Endothelial cell of umbilical vein (primary cell): ENCODE data around the gene TMIGD3. TPM values are rescaled to one million over a fixed set of nuclear protein-coding genes. Genes with fewer than 3 reads are reported as not detected.

ENCODE experiments used
- BruUV-seq: library from RNA; stranded (reverse); fragments of 400-500 nt; replicated peaks from 2 replicates; lab custom pipeline; 2021; lab: Mats Ljungman, UMichigan
- CTCF ChIA-PET: fragments of 300-600, 350-600 bp; sonication (Branson Sonifier 250); formaldehyde crosslinking; loops from one replicate; lab custom pipeline; 2021; ENCODE audit warnings: antibody characterized with exemption, inconsistent platforms; lab: Charles Lee
- POLR2A ChIA-PET: fragments of 300-600, 350-600 bp; sonication (Branson Sonifier 250); formaldehyde crosslinking; loops from one replicate; lab custom pipeline; 2021; ENCODE audit warnings: antibody characterized with exemption, inconsistent platforms; lab: Charles Lee
- DNase-seq: peaks from one replicate; pipeline ENCODE4 v3.0.0-alpha.2; 2011; ENCODE audit warnings: low read depth, low spot score
- FAIRE-seq: peaks from 2 replicates; lab custom pipeline; 2011; peaks lifted over from hg19 to GRCh38; lab: Jason Lieb, UNC
- H2AFZ ChIP-seq: 2 replicates; pipeline ENCODE4 v1.6.0; 2012; ENCODE audit warnings: low read depth, low read length, control low read depth, inconsistent platforms
- H3K27ac ChIP-seq: 2 replicates; pipeline ENCODE4 v1.5.1; 2011; ENCODE audit warnings: low read depth, mild to moderate bottlenecking, control low read depth, low read length, moderate library complexity; ENCODE audit not compliant: insufficient read depth
- H3K27me3 ChIP-seq, 2 experiments: 2 replicates each; pipeline versions ENCODE4 v1.6.0 to v1.6.1; 2011; ENCODE audit warnings: low read length in 2 of 2, mixed read lengths in 1 of 2; ENCODE audit not compliant: control insufficient read depth in 2 of 2, insufficient read depth in 2 of 2
- H3K36me3 ChIP-seq, 2 experiments: 2 replicates in 1 of 2; 3 replicates in 1 of 2; pipeline ENCODE4 v1.5.1; 2011; ENCODE audit warnings: low read length in 2 of 2, mild to moderate bottlenecking in 1 of 2, moderate library complexity in 1 of 2; ENCODE audit not compliant: control insufficient read depth in 2 of 2, insufficient read depth in 2 of 2; ENCODE audit errors: extremely low read depth in 1 of 2
- H3K4me1 ChIP-seq: 3 replicates; pipeline ENCODE4 v1.5.1; 2011; ENCODE audit warnings: mild to moderate bottlenecking, low read length; ENCODE audit not compliant: control insufficient read depth, insufficient read depth; ENCODE audit errors: extremely low read depth
- H3K4me2 ChIP-seq: 2 replicates; pipeline ENCODE4 v1.6.1; 2011; ENCODE audit warnings: low read length, control low read depth, mixed read lengths; ENCODE audit not compliant: insufficient read depth
- H3K4me3 ChIP-seq, 3 experiments: fragments of 200-600 bp in 1 of 3; sonication (generic), shearing (Covaris generic) in 1 of 3; replicated peaks in 1 of 3; 2 replicates each; pipeline ENCODE4 v1.5.1; 2011 to 2016; ENCODE audit warnings: control low read depth in 3 of 3, low read length in 3 of 3, mild to moderate bottlenecking in 2 of 3, inconsistent platforms in 1 of 3, low read depth in 1 of 3, moderate library complexity in 1 of 3; ENCODE audit not compliant: insufficient read depth in 1 of 3
- H3K79me2 ChIP-seq: 2 replicates; pipeline ENCODE4 v1.6.0; 2012; ENCODE audit warnings: low read length, inconsistent platforms; ENCODE audit not compliant: control insufficient read depth, insufficient read depth
- H3K9ac ChIP-seq: replicated peaks from 2 replicates; pipeline ENCODE3; 2011; ENCODE audit warnings: low read length, control low read depth; ENCODE audit not compliant: insufficient read depth; ENCODE audit errors: extremely low read depth
- H3K9me1 ChIP-seq: replicated peaks from 3 replicates; pipeline ENCODE4 v1.6.0; 2011; ENCODE audit warnings: mild to moderate bottlenecking, low read length; ENCODE audit not compliant: control insufficient read depth, insufficient read depth; ENCODE audit errors: extremely low read depth
- H3K9me3 ChIP-seq: replicated peaks from 2 replicates; pipeline ENCODE4 v1.5.1; 2012; ENCODE audit warnings: low read length, inconsistent platforms; ENCODE audit not compliant: control insufficient read depth, insufficient read depth
- H4K20me1 ChIP-seq: replicated peaks from 2 replicates; pipeline ENCODE3; 2011; ENCODE audit warnings: mild to moderate bottlenecking, low read length; ENCODE audit not compliant: control insufficient read depth, insufficient read depth; ENCODE audit errors: extremely low read depth
- EZH2 ChIP-seq: IDR thresholded peaks from 2 replicates; pipeline ENCODE4 v1.6.1; 2012; ENCODE audit warnings: borderline replicate concordance, low read depth, mild to moderate bottlenecking, moderate library complexity, low read length, inconsistent platforms; ENCODE audit not compliant: severe bottlenecking
- FOS ChIP-seq: IDR thresholded peaks from 2 replicates; pipeline ENCODE4 v1.6.1; 2011; ENCODE audit warnings: mild to moderate bottlenecking, low read length, moderate library complexity, borderline replicate concordance; ENCODE audit not compliant: insufficient read depth
- GATA2 ChIP-seq: IDR thresholded peaks from 2 replicates; pipeline ENCODE4 v1.7.0; 2011; ENCODE audit warnings: low read depth, mild to moderate bottlenecking, moderate library complexity, mixed read lengths, low read length; ENCODE audit not compliant: insufficient read length, insufficient read depth
- JUN ChIP-seq: IDR thresholded peaks from 2 replicates; pipeline ENCODE4 v1.6.1; 2011; ENCODE audit warnings: borderline replicate concordance, low read depth; ENCODE audit not compliant: insufficient read length, insufficient read depth
- MYC ChIP-seq: IDR thresholded peaks from one replicate; pipeline ENCODE4 v1.6.1; 2011; ENCODE audit warnings: mild to moderate bottlenecking, low read depth, low read length
- POLR2A ChIP-seq: IDR thresholded peaks from 2 replicates; pipeline ENCODE4 v1.6.1; 2012; ENCODE audit warnings: low read depth, mild to moderate bottlenecking, control low read depth, low read length
- POLR2AphosphoS5 ChIP-seq: IDR thresholded peaks from 2 replicates; pipeline ENCODE4 v1.6.1; 2012; ENCODE audit warnings: low read depth, mild to moderate bottlenecking, control low read depth, low read length, moderate library complexity; ENCODE audit not compliant: insufficient read depth
- dilution Hi-C: fragments of 300-500 bp; cut with MboI; formaldehyde crosslinking; loops from one replicate; pipeline ENCODE4 v1.15.0; 2019; ENCODE audit warnings: low sequenced_read_pairs; ENCODE audit not compliant: extremely low pct_ligation_motif_present
- intact Hi-C: fragments of 100-400 bp; cut with micrococcal nuclease; formaldehyde crosslinking; loops from one replicate; pipeline ENCODE4 v1.10.0; 2022
- polyA plus RNA-seq, 4 experiments: library from polyadenylated mRNA; depleted of rRNA in 3 of 4; stranded (reverse) in 3 of 4; unstranded in 1 of 4; fragments of >200 nt; gene quantifications; 2 replicates each; pipeline versions ENCODE4 v1.2.1 to v1.2.3, GENCODE V29; 2011 to 2012; ENCODE audit warnings: missing spikeins in 1 of 4
- total RNA-seq: library from RNA; stranded (reverse); gene quantifications from 2 replicates; pipeline ENCODE4 v1.2.3, GENCODE V29; 2021
- TF ChIP-seq, protein P1 (sequence below), 2 donors: IDR thresholded peaks; 1 replicate in 1 of 2; 2 replicates in 1 of 2; pipeline ENCODE4 v1.5.1; 2011; ENCODE audit warnings: low read length in 2 of 2, mild to moderate bottlenecking in 2 of 2, moderate library complexity in 2 of 2, control low read depth in 1 of 2, inconsistent platforms in 1 of 2, low read depth in 1 of 2; ENCODE audit not compliant: insufficient read depth in 1 of 2; ENCODE audit errors: extremely low read depth in 1 of 2
- TF ChIP-seq, protein P2 (sequence below): IDR thresholded peaks from 2 replicates; pipeline ENCODE4 v1.6.1; 2011; ENCODE audit not compliant: insufficient read depth, insufficient read length

The TMIGD3 gene
- total and polyA plus RNA-seq, 2 donors (not counting 3 experiments of a cell fraction or from before 2014, with no cell fraction given) = 0.07 to 0.49 TPM

DNA sequence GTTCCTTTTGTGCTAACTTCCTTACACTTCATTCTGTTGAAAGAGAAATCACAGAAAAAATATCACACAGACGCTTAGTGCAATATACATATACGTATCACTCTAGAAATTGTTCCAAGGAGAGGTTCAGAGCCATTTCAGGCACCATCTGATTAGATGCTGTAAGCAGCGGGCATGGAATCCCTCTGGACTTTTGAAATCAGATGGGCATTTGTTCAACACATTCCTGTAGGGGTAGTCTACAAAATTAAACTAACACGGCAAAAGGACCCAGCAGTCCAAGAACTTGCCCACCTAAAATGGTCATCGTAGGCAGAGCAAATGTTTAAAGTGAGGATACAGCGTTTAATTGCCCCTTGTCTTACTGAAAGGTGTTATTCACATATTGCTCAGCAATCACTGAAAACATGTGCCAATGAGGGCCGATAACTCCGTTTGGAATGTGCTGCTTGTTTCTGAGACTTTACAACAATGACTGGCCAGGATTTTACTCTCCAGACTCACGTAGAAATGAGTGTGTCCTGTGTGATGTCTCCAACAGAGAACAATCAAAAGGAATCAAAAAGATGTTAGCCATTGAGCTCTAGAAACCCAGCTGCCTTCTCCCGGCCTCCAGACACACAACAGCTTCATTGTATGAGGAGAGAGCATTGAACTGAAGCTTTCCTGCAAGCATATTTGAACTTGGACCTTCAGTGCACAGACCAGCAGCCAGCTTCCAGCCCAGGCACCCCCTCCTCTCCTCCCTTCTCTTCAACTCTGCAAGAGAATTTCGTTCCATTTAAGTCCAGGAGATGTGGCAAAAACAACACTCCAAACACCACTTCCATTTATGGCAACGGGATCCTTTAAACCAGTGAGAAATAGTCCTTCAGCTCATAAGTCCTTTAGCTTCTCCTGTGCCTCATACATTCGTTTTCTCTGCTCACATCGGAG is 32.1 kb upstream of the TMIGD3 start:
- dilution Hi-C loops (no loop called here), intact Hi-C loops (no loop called here)
- CTCF ChIA-PET = no interaction called here
- no peaks in the 10 kb centered on the region for H3K9me1 ChIP-seq
- H3K79me2 ChIP-seq = no peaks in the 10 kb centered on the region
- no peak overlapping the region for H3K9ac ChIP-seq
- no peaks in the 10 kb centered on the region for H3K4me1 ChIP-seq
- H3K27me3 ChIP-seq = peaks cover 9 to 14% of the 10 kb centered on the region in 2 experiments
- FAIRE-seq (no peak), DNase-seq (no peak)
- H2AFZ ChIP-seq = no peak overlapping the region
- POLR2A ChIA-PET = no interaction called here
- BruUV-seq = no TSS peak
- H3K36me3 ChIP-seq = no peaks in the 10 kb centered on the region
- H4K20me1 ChIP-seq = no peaks in the 10 kb centered on the region
- no peak overlapping the region for H3K27ac ChIP-seq
- no peak overlapping the region for H3K4me3 ChIP-seq
- TF ChIP-seq MYC (no peak), POLR2A (no peak), POLR2AphosphoS5 (no peak), JUN (no peak), GATA2 (no peak), EZH2 (no peak), FOS (no peak)
- TF ChIP-seq, protein P1, sequence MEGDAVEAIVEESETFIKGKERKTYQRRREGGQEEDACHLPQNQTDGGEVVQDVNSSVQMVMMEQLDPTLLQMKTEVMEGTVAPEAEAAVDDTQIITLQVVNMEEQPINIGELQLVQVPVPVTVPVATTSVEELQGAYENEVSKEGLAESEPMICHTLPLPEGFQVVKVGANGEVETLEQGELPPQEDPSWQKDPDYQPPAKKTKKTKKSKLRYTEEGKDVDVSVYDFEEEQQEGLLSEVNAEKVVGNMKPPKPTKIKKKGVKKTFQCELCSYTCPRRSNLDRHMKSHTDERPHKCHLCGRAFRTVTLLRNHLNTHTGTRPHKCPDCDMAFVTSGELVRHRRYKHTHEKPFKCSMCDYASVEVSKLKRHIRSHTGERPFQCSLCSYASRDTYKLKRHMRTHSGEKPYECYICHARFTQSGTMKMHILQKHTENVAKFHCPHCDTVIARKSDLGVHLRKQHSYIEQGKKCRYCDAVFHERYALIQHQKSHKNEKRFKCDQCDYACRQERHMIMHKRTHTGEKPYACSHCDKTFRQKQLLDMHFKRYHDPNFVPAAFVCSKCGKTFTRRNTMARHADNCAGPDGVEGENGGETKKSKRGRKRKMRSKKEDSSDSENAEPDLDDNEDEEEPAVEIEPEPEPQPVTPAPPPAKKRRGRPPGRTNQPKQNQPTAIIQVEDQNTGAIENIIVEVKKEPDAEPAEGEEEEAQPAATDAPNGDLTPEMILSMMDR (IDR thresholded peaks at IDR 0.05; ENCODE audit: extremely low read depth in 1 of 2, insufficient read depth in 1 of 2, low read depth in 1 of 2, low read length in 2 of 2) = no peak
- TF ChIP-seq, protein P2, sequence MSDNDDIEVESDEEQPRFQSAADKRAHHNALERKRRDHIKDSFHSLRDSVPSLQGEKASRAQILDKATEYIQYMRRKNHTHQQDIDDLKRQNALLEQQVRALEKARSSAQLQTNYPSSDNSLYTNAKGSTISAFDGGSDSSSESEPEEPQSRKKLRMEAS = no peak
- no peaks in the 10 kb centered on the region for H3K9me3 ChIP-seq
- H3K4me2 ChIP-seq = no peak overlapping the region
